Astrocyte (in vitro differentiated cells and primary cell): Measurements from ENCODE around the gene GFPT2. TPM values are rescaled to one million over a fixed set of nuclear protein-coding genes. Genes with fewer than 3 reads are reported as not detected.

Source experiments
- DNase-seq: peaks from one replicate; pipeline ENCODE4 v3.0.0-alpha.2; 2010; ENCODE audit warnings: low read depth
- FAIRE-seq: peaks from 2 replicates; lab custom pipeline; 2011; peaks lifted over from hg19 to GRCh38; lab: Jason Lieb, UNC
- H2AFZ ChIP-seq: 2 replicates; pipeline ENCODE4 v1.6.0; 2012; ENCODE audit warnings: low read depth, low read length, inconsistent platforms
- H3K27ac ChIP-seq: 2 replicates; pipeline ENCODE4 v1.5.1; 2011; ENCODE audit warnings: low read depth, low read length, inconsistent platforms
- H3K27me3 ChIP-seq: 2 replicates; pipeline ENCODE4 v1.6.0; 2011; ENCODE audit warnings: low read length, inconsistent platforms; ENCODE audit not compliant: insufficient read depth
- H3K36me3 ChIP-seq: 2 replicates; pipeline ENCODE4 v1.5.1; 2011; ENCODE audit warnings: low read length, inconsistent platforms; ENCODE audit not compliant: insufficient read depth
- H3K4me1 ChIP-seq: 2 replicates; pipeline ENCODE4 v1.5.1; 2011; ENCODE audit warnings: low read length, inconsistent platforms; ENCODE audit not compliant: insufficient read depth
- H3K4me2 ChIP-seq: 2 replicates; pipeline ENCODE4 v1.6.0; 2012; ENCODE audit warnings: low read length, inconsistent platforms
- H3K4me3 ChIP-seq: 2 replicates; pipeline ENCODE4 v1.5.1; 2011; ENCODE audit warnings: low read depth, mild to moderate bottlenecking, low read length, inconsistent platforms; ENCODE audit not compliant: insufficient read depth
- H3K79me2 ChIP-seq: 2 replicates; pipeline ENCODE4 v1.6.0; 2012; ENCODE audit warnings: mild to moderate bottlenecking, low read length, inconsistent platforms; ENCODE audit not compliant: insufficient read depth
- H3K9ac ChIP-seq: 2 replicates; pipeline ENCODE4 v1.6.0; 2012; ENCODE audit warnings: mild to moderate bottlenecking, low read length, inconsistent platforms
- H3K9me3 ChIP-seq: 2 replicates; pipeline ENCODE4 v1.5.1; 2012; ENCODE audit warnings: low read depth, mild to moderate bottlenecking, low read length, inconsistent platforms; ENCODE audit not compliant: insufficient read depth
- H4K20me1 ChIP-seq: 2 replicates; pipeline ENCODE4 v1.6.0; 2012; ENCODE audit warnings: low read length, inconsistent platforms; ENCODE audit not compliant: insufficient read depth
- H3K27ac Mint-ChIP-seq: one replicate; pipeline ENCODE4 v1.8.0; 2021; ENCODE audit warnings: mild to moderate bottlenecking, mixed read lengths; ENCODE audit not compliant: unreplicated experiment
- H3K27me3 Mint-ChIP-seq: one replicate; pipeline ENCODE4 v1.8.0; 2021; ENCODE audit warnings: low read depth, mixed read lengths; ENCODE audit not compliant: unreplicated experiment
- H3K36me3 Mint-ChIP-seq: one replicate; pipeline ENCODE4 v1.8.0; 2021; ENCODE audit warnings: low read depth, mixed read lengths; ENCODE audit not compliant: unreplicated experiment
- H3K4me1 Mint-ChIP-seq: one replicate; pipeline ENCODE4 v1.8.0; 2021; ENCODE audit warnings: low read depth, mixed read lengths; ENCODE audit not compliant: unreplicated experiment
- H3K4me3 Mint-ChIP-seq: one replicate; pipeline ENCODE4 v1.8.0; 2021; ENCODE audit warnings: mild to moderate bottlenecking, moderate library complexity, mixed read lengths; ENCODE audit not compliant: unreplicated experiment
- H3K9me3 Mint-ChIP-seq: one replicate; pipeline ENCODE4 v1.8.0; 2021; ENCODE audit warnings: mild to moderate bottlenecking, mixed read lengths; ENCODE audit not compliant: unreplicated experiment
- EZH2 ChIP-seq: IDR thresholded peaks from 2 replicates; pipeline ENCODE4 v1.6.1; 2012; ENCODE audit warnings: mild to moderate bottlenecking, low read length, inconsistent platforms; ENCODE audit not compliant: insufficient read depth
- total RNA-seq: library from RNA; stranded (reverse); gene quantifications from 2 replicates; pipeline ENCODE4 v1.2.1, GENCODE V29; 2021
- TF ChIP-seq, protein P1 (sequence below): IDR thresholded peaks from 2 replicates; pipeline ENCODE4 v1.5.1; 2011; ENCODE audit warnings: low read depth, mild to moderate bottlenecking, inconsistent platforms, low read length, moderate library complexity; ENCODE audit not compliant: insufficient read depth

GFPT2 gene
- total RNA-seq, 1 donor from 2014 or later = 14.6 TPM

- H3K9me3 Mint-ChIP-seq = no peaks in the 10 kb centered on the region
- peaks cover 2% of the 10 kb centered on the region for H3K36me3 Mint-ChIP-seq
- no peak overlapping the region for H3K9ac ChIP-seq
- no peak overlapping the region for H3K4me3 ChIP-seq
- no peaks in the 10 kb centered on the region for H3K4me1 ChIP-seq
- H3K4me3 Mint-ChIP-seq = no peak overlapping the region
- FAIRE-seq (no peak), DNase-seq (no peak)
- H3K27me3 Mint-ChIP-seq = peaks cover 4% of the 10 kb centered on the region
- H3K36me3 ChIP-seq = no peaks in the 10 kb centered on the region
- no peak overlapping the region for H3K27ac ChIP-seq
- no peak overlapping the region for H3K4me2 ChIP-seq
- H4K20me1 ChIP-seq = no peaks in the 10 kb centered on the region
- TF ChIP-seq EZH2 = no peak
- TF ChIP-seq, protein P1, sequence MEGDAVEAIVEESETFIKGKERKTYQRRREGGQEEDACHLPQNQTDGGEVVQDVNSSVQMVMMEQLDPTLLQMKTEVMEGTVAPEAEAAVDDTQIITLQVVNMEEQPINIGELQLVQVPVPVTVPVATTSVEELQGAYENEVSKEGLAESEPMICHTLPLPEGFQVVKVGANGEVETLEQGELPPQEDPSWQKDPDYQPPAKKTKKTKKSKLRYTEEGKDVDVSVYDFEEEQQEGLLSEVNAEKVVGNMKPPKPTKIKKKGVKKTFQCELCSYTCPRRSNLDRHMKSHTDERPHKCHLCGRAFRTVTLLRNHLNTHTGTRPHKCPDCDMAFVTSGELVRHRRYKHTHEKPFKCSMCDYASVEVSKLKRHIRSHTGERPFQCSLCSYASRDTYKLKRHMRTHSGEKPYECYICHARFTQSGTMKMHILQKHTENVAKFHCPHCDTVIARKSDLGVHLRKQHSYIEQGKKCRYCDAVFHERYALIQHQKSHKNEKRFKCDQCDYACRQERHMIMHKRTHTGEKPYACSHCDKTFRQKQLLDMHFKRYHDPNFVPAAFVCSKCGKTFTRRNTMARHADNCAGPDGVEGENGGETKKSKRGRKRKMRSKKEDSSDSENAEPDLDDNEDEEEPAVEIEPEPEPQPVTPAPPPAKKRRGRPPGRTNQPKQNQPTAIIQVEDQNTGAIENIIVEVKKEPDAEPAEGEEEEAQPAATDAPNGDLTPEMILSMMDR = no peak
- no peak overlapping the region for H2AFZ ChIP-seq
- H3K79me2 ChIP-seq = no peaks in the 10 kb centered on the region
- peaks cover 7% of the 10 kb centered on the region for H3K4me1 Mint-ChIP-seq
- H3K9me3 ChIP-seq = no peaks in the 10 kb centered on the region
- no peaks in the 10 kb centered on the region for H3K27me3 ChIP-seq
- no peak overlapping the region for H3K27ac Mint-ChIP-seq
These were observed 37.5 kb upstream of the GFPT2 start for GRCh38 chr5:180390441-180391190.

DNA sequence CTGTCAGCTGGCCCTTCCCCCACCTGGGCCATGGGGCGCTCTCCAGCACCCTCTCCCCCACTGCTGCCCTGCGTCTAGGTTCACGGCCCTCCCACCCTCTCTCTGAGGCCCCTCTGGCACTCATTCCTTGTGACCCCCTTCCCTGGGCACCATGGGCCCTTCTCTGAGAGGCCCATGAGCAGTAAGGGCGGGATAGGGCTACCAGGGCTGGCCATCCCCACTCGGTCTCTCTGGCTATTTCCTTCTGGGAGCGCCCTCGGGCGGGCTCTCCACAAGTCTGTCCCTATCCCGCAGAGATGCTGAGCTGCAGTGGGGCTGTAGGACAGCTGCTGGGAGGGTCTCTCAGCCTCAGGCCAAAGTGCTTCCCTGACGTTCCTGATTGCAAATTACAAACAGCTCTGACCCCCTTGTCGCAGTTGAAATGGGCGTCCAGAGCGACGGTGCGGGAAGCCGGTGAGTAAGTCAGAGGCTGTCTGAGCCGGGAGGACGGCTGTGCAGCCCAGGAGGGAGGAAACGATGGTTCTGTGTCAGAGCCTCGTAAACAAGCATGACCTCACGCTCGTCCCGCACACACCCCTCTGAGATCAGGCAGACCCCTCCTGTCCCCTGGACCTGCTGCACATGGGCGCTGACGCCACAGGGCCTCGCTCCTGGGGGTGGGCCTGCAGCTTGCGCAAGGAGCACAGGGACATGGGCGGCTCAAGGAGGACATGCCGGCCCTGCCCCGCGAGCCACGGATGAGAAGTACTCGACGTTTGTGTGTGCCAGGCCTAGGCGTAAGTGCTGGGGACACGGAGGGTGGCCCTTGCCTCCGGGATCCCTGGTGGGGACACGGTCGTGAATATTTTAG is 36.3 kb upstream of the GFPT2 start:
- Histone ChIP-seq H3K4me3 (no peak overlapping the region), H3K9ac (no peak overlapping the region), H3K4me2 (no peak overlapping the region), H3K4me1 (no peaks in the 10 kb centered on the region), H2AFZ (no peak overlapping the region), H3K36me3 (no peaks in the 10 kb centered on the region), H4K20me1 (no peaks in the 10 kb centered on the region), H3K27ac (no peak overlapping the region), H3K9me3 (no peaks in the 10 kb centered on the region), H3K79me2 (no peaks in the 10 kb centered on the region), H3K27me3 (no peaks in the 10 kb centered on the region)
- Mint-ChIP-seq H3K27ac (no peak overlapping the region), H3K4me1 (peaks cover 2% of the 10 kb centered on the region), H3K9me3 (peaks cover 2% of the 10 kb centered on the region), H3K4me3 (no peak overlapping the region), H3K36me3 (peaks cover 2% of the 10 kb centered on the region), H3K27me3 (peaks cover 7% of the 10 kb centered on the region)
- DNase-seq (no peak), FAIRE-seq (no peak)
- TF ChIP-seq EZH2 = no peak
- TF ChIP-seq, protein P1 = no peak
